Measurements from ENCODE around the gene PLAC1. TPM values are rescaled to one million over a fixed set of nuclear protein-coding genes. Genes with fewer than 3 reads are reported as not detected.

The PLAC1 gene
- total RNA-seq, 1 experiment from 2014 or later, result not detected

GRCh38 chrX:134591502-134591901 lies 66.8 kb downstream of the PLAC1 start (continued):
- TF ChIP-seq ZNF532 (CRISPR knock-in tag; IDR thresholded peaks at IDR 0.05; ENCODE audit: borderline replicate concordance) (no peak), ZNF219 (CRISPR knock-in tag; IDR thresholded peaks at IDR 0.05; ENCODE audit: borderline replicate concordance) (no peak), SOX15 (CRISPR knock-in tag; IDR thresholded peaks at IDR 0.05) (no peak)
- TF ChIP-seq, protein P1, sequence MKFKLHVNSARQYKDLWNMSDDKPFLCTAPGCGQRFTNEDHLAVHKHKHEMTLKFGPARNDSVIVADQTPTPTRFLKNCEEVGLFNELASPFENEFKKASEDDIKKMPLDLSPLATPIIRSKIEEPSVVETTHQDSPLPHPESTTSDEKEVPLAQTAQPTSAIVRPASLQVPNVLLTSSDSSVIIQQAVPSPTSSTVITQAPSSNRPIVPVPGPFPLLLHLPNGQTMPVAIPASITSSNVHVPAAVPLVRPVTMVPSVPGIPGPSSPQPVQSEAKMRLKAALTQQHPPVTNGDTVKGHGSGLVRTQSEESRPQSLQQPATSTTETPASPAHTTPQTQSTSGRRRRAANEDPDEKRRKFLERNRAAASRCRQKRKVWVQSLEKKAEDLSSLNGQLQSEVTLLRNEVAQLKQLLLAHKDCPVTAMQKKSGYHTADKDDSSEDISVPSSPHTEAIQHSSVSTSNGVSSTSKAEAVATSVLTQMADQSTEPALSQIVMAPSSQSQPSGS (CRISPR knock-in tag; IDR thresholded peaks at IDR 0.05; ENCODE audit: borderline replicate concordance, low read depth), result no peak

GRCh38 chrX:134588806-134589205 lies 69.5 kb downstream of the PLAC1 start:
- POLR2A ChIA-PET, result no interaction called here
- no peaks in the 10 kb centered on the region for H3K36me3 Mint-ChIP-seq
- H3K27ac Mint-ChIP-seq, result no peak overlapping the region
- ATAC-seq, result no peak
- DNase-seq (ENCODE audit: low spot score), result no peak
- H3K9me3 Mint-ChIP-seq, result no peaks in the 10 kb centered on the region
- no peak for TF ChIP-seq HMGA2 (CRISPR knock-in tag; IDR thresholded peaks at IDR 0.05)
- no peak for TF ChIP-seq ZNF317 (CRISPR knock-in tag; IDR thresholded peaks at IDR 0.05; ENCODE audit: borderline replicate concordance, low read depth)
- no peak for TF ChIP-seq NFYB (CRISPR knock-in tag; conservative IDR thresholded peaks at IDR 0.05; ENCODE audit: low read depth)
- H3K27me3 Mint-ChIP-seq (ENCODE audit: low read depth), result no peaks in the 10 kb centered on the region
- H3K4me1 Mint-ChIP-seq, result no peaks in the 10 kb centered on the region
- CTCF ChIA-PET, result no interaction called here
- no peak overlapping the region for H3K4me3 Mint-ChIP-seq

DNA sequence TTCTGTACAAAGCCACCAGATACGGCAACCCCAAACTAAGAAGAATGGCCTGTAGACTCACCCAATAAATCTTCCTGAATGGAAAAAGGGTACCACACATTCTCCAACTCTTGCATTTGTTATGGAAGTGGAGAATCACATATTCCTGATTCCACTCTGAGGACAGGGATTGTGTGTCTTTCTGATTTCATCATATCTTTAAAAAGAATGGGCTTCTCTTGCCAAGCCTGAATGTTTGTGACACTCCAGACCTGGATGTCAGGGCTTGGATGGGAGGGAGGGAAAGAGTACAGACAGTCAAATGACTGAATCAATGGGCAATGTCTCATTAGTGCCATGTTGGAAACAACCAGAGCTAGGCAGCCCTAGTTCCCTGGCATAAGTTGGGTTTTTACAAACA lies 77.4 kb downstream of the PLAC1 start:
- H3K36me3 Mint-ChIP-seq, result no peaks in the 10 kb centered on the region
- TF ChIP-seq E2F5 (CRISPR knock-in tag; IDR thresholded peaks at IDR 0.05), result no peak
- no peak for TF ChIP-seq ZNF219 (CRISPR knock-in tag; IDR thresholded peaks at IDR 0.05; ENCODE audit: borderline replicate concordance)
- TF ChIP-seq, protein P2, sequence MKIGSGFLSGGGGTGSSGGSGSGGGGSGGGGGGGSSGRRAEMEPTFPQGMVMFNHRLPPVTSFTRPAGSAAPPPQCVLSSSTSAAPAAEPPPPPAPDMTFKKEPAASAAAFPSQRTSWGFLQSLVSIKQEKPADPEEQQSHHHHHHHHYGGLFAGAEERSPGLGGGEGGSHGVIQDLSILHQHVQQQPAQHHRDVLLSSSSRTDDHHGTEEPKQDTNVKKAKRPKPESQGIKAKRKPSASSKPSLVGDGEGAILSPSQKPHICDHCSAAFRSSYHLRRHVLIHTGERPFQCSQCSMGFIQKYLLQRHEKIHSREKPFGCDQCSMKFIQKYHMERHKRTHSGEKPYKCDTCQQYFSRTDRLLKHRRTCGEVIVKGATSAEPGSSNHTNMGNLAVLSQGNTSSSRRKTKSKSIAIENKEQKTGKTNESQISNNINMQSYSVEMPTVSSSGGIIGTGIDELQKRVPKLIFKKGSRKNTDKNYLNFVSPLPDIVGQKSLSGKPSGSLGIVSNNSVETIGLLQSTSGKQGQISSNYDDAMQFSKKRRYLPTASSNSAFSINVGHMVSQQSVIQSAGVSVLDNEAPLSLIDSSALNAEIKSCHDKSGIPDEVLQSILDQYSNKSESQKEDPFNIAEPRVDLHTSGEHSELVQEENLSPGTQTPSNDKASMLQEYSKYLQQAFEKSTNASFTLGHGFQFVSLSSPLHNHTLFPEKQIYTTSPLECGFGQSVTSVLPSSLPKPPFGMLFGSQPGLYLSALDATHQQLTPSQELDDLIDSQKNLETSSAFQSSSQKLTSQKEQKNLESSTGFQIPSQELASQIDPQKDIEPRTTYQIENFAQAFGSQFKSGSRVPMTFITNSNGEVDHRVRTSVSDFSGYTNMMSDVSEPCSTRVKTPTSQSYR (CRISPR knock-in tag; IDR thresholded peaks at IDR 0.05), result no peak
- TF ChIP-seq, protein P3, sequence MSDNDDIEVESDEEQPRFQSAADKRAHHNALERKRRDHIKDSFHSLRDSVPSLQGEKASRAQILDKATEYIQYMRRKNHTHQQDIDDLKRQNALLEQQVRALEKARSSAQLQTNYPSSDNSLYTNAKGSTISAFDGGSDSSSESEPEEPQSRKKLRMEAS (CRISPR knock-in tag; IDR thresholded peaks at IDR 0.05), result no peak
- no peak for TF ChIP-seq SP1 (CRISPR knock-in tag; conservative IDR thresholded peaks at IDR 0.05)
- no peak for TF ChIP-seq CDX4 (CRISPR knock-in tag; IDR thresholded peaks at IDR 0.05; ENCODE audit: borderline replicate concordance)
- TF ChIP-seq ZNF423 (CRISPR knock-in tag; IDR thresholded peaks at IDR 0.05), result no peak
- TF ChIP-seq FOXJ3 (CRISPR knock-in tag; IDR thresholded peaks at IDR 0.05; ENCODE audit: borderline replicate concordance), result no peak
- TF ChIP-seq TP53 (CRISPR knock-in tag; IDR thresholded peaks at IDR 0.05), result no peak
- no peak for TF ChIP-seq ZNF232 (CRISPR knock-in tag; IDR thresholded peaks at IDR 0.05)
- no peak for TF ChIP-seq GRHL2 (CRISPR knock-in tag; IDR thresholded peaks at IDR 0.05; ENCODE audit: insufficient replicate concordance, severe bottlenecking)
- no peak for TF ChIP-seq CREM (CRISPR knock-in tag; IDR thresholded peaks at IDR 0.05)
- TF ChIP-seq GABPB1 (CRISPR knock-in tag; IDR thresholded peaks at IDR 0.05), result no peak
- no peak for TF ChIP-seq SMAD3 (CRISPR knock-in tag; IDR thresholded peaks at IDR 0.05; ENCODE audit: borderline replicate concordance)

More for the DNA sequence above, 77.4 kb downstream of the PLAC1 start:
- H3K4me1 Mint-ChIP-seq, result no peaks in the 10 kb centered on the region
- H3K9me3 Mint-ChIP-seq, result no peaks in the 10 kb centered on the region
- no peak for DNase-seq (ENCODE audit: low spot score)
- ATAC-seq, result no peak
- ChIA-PET CTCF (interaction anchor here (1.6 kb wide), 1 partner anchor 23 kb away, joined by 3 read pairs; no protein-coding TSS in a partner anchor), POLR2A (no interaction called here)
- H3K4me3 Mint-ChIP-seq, result no peak overlapping the region
- no peak overlapping the region for H3K27ac Mint-ChIP-seq
- no peaks in the 10 kb centered on the region for H3K27me3 Mint-ChIP-seq (ENCODE audit: low read depth)

Data from WTC11 (cell line).